H1 (cell line): ENCODE data around the gene ST3GAL3. TPM values are rescaled to one million over a fixed set of nuclear protein-coding genes. Genes with fewer than 3 reads are reported as not detected.

ENCODE experiments used
- CTCF ChIA-PET: fragments of 300-600 bp; sonication (Branson Sonifier 250); formaldehyde crosslinking; loops from one replicate; lab custom pipeline; 2021; ENCODE audit not compliant: partially characterized antibody; lab: Charles Lee
- POLR2A ChIA-PET: fragments of 300-600 bp; sonication (Branson Sonifier 250); formaldehyde crosslinking; loops from one replicate; lab custom pipeline; 2021; ENCODE audit warnings: inconsistent platforms; ENCODE audit not compliant: partially characterized antibody; lab: Charles Lee
- DNase-seq, 2 experiments: peaks; one replicate each; pipeline versions ENCODE4 v3.0.0 to v3.0.0-alpha.2; 2010 to 2022; ENCODE audit warnings: low spot score in 2 of 2, low read depth in 1 of 2, mixed read lengths in 1 of 2
- FAIRE-seq: peaks from 2 replicates; lab custom pipeline; 2011; peaks lifted over from hg19 to GRCh38; lab: Jason Lieb, UNC
- H2AFZ ChIP-seq: 2 replicates; pipeline ENCODE4 v1.8.1; 2012; ENCODE audit warnings: low read length, inconsistent platforms
- H2AK5ac ChIP-seq: 2 replicates; pipeline ENCODE4 v1.6.1; 2013; ENCODE audit warnings: low read depth, low read length
- H2BK120ac ChIP-seq: replicated peaks from 2 replicates; pipeline ENCODE3; 2013; ENCODE audit warnings: low read depth, low read length, inconsistent platforms
- H2BK12ac ChIP-seq: 2 replicates; pipeline ENCODE4 v1.6.1; 2013; ENCODE audit warnings: low read depth, low read length
- H2BK15ac ChIP-seq: 2 replicates; pipeline ENCODE4 v1.6.1; 2013; ENCODE audit warnings: low read length
- H2BK20ac ChIP-seq: 2 replicates; pipeline ENCODE4 v1.6.1; 2013; ENCODE audit warnings: low read length
- H2BK5ac ChIP-seq: 2 replicates; pipeline ENCODE4 v1.6.1; 2013; ENCODE audit warnings: low read depth, low read length
- H3K14ac ChIP-seq: 2 replicates; pipeline ENCODE4 v1.6.1; 2013; ENCODE audit warnings: inconsistent platforms; ENCODE audit not compliant: insufficient read length
- H3K18ac ChIP-seq: 2 replicates; pipeline ENCODE4 v1.6.1; 2013; ENCODE audit warnings: low read length; ENCODE audit errors: extremely low read depth
- H3K23ac ChIP-seq: 2 replicates; pipeline ENCODE4 v1.6.1; 2013; ENCODE audit warnings: inconsistent platforms; ENCODE audit not compliant: insufficient read length
- H3K23me2 ChIP-seq: 2 replicates; pipeline ENCODE4 v1.6.1; 2013; ENCODE audit warnings: low read depth, low read length
- H3K27ac ChIP-seq: 2 replicates; pipeline ENCODE4 v1.6.1; 2011; ENCODE audit warnings: low read depth, low read length, inconsistent platforms
- H3K27me3 ChIP-seq, 4 experiments: replicated peaks in 1 of 4; 1 replicate in 1 of 4; 2 replicates in 3 of 4; pipeline versions ENCODE4 v1.6.1 to v1.8.1; 2011 to 2013; ENCODE audit warnings: low read length in 3 of 4, mild to moderate bottlenecking in 3 of 4, inconsistent platforms in 2 of 4, mixed read lengths in 2 of 4, moderate library complexity in 1 of 4; ENCODE audit not compliant: control insufficient read depth in 3 of 4, insufficient read depth in 3 of 4; ENCODE audit errors: extremely low read depth in 1 of 4
- H3K36me3 ChIP-seq, 4 experiments: 2 replicates each; pipeline versions ENCODE4 v1.6.1 to v1.8.1; 2011 to 2013; ENCODE audit warnings: mild to moderate bottlenecking in 4 of 4, low read length in 3 of 4, moderate library complexity in 2 of 4, control low read depth in 1 of 4, inconsistent platforms in 1 of 4; ENCODE audit not compliant: insufficient read depth in 4 of 4, control insufficient read depth in 2 of 4
- H3K4ac ChIP-seq: replicated peaks from 2 replicates; pipeline ENCODE3; 2013; ENCODE audit warnings: low read length, low read depth, mixed read lengths, inconsistent platforms; ENCODE audit not compliant: insufficient read length
- H3K4me1 ChIP-seq, 4 experiments: replicated peaks in 1 of 4; 1 replicate in 1 of 4; 2 replicates in 3 of 4; pipeline versions ENCODE4 v1.6.1 to v1.8.1; 2011 to 2013; ENCODE audit warnings: low read length in 3 of 4, inconsistent platforms in 2 of 4, mixed read lengths in 1 of 4; ENCODE audit not compliant: insufficient read depth in 4 of 4, control insufficient read depth in 3 of 4
- H3K4me2 ChIP-seq, 2 experiments: 2 replicates each; pipeline versions ENCODE4 v1.6.1 to v1.8.1; 2011 to 2013; ENCODE audit warnings: low read depth in 2 of 2, low read length in 2 of 2, control low read depth in 1 of 2, inconsistent platforms in 1 of 2, mild to moderate bottlenecking in 1 of 2; ENCODE audit not compliant: insufficient read depth in 1 of 2
- H3K4me3 ChIP-seq, 4 experiments: fragments of 200-600, 300-600 bp in 1 of 4; sonication (generic), shearing (Covaris generic), sonication (Bioruptor Twin) in 1 of 4; 2 replicates each; pipeline versions ENCODE4 v1.5.1 to v1.8.1; 2011 to 2016; ENCODE audit warnings: low read length in 4 of 4, low read depth in 3 of 4, control low read depth in 2 of 4, inconsistent platforms in 2 of 4, mild to moderate bottlenecking in 2 of 4, mixed read lengths in 1 of 4, moderate library complexity in 1 of 4; ENCODE audit not compliant: insufficient read depth in 2 of 4; ENCODE audit errors: extremely low read depth in 1 of 4
- H3K56ac ChIP-seq: replicated peaks from 2 replicates; pipeline ENCODE3; 2013; ENCODE audit warnings: low read depth, mild to moderate bottlenecking, mixed read lengths, low read length, inconsistent platforms; ENCODE audit not compliant: insufficient read length
- H3K79me1 ChIP-seq: 2 replicates; pipeline ENCODE4 v1.6.1; 2013; ENCODE audit warnings: low read depth, low read length, control low read depth
- H3K79me2 ChIP-seq, 2 experiments: 2 replicates each; pipeline versions ENCODE4 v1.6.1 to v1.8.1; 2012 to 2013; ENCODE audit warnings: low read length in 2 of 2, mild to moderate bottlenecking in 2 of 2, inconsistent platforms in 1 of 2; ENCODE audit not compliant: insufficient read depth in 2 of 2, control insufficient read depth in 1 of 2
- H3K9ac ChIP-seq, 4 experiments: replicated peaks in 1 of 4; 1 replicate in 1 of 4; 2 replicates in 3 of 4; pipeline versions ENCODE4 v1.6.1 to v1.8.1; 2011 to 2013; ENCODE audit warnings: low read depth in 3 of 4, low read length in 3 of 4, control low read depth in 2 of 4, mild to moderate bottlenecking in 2 of 4, moderate library complexity in 2 of 4, inconsistent platforms in 1 of 4; ENCODE audit errors: extremely low read depth in 1 of 4
- H3K9me3 ChIP-seq, 2 experiments: 2 replicates each; pipeline versions ENCODE4 v1.6.1 to v1.8.1; 2012 to 2013; ENCODE audit warnings: mild to moderate bottlenecking in 2 of 2, moderate library complexity in 2 of 2, control low read depth in 1 of 2, inconsistent platforms in 1 of 2, low read depth in 1 of 2, low read length in 1 of 2, mixed read lengths in 1 of 2; ENCODE audit not compliant: insufficient read depth in 2 of 2
- H4K20me1 ChIP-seq, 2 experiments: replicated peaks in 1 of 2; 2 replicates each; pipeline versions ENCODE3 to v1.8.1; 2011 to 2013; ENCODE audit warnings: inconsistent platforms in 2 of 2, low read length in 2 of 2, mild to moderate bottlenecking in 1 of 2; ENCODE audit not compliant: insufficient read depth in 2 of 2, control insufficient read depth in 1 of 2
- H4K5ac ChIP-seq: 2 replicates; pipeline ENCODE4 v1.6.1; 2013; ENCODE audit warnings: low read length, low read depth, mixed read lengths, inconsistent platforms; ENCODE audit not compliant: insufficient read length
- H4K8ac ChIP-seq: 2 replicates; pipeline ENCODE4 v1.8.0; 2013; ENCODE audit warnings: mild to moderate bottlenecking, moderate library complexity, low read length, inconsistent platforms; ENCODE audit not compliant: insufficient read depth; ENCODE audit errors: extremely low read depth
- H4K91ac ChIP-seq: replicated peaks from 2 replicates; pipeline ENCODE3; 2013; ENCODE audit warnings: low read length, mixed read lengths, inconsistent platforms; ENCODE audit not compliant: insufficient read length
- BRCA1 ChIP-seq: IDR thresholded peaks from 2 replicates; pipeline ENCODE4 v1.6.1; 2012; ENCODE audit warnings: low read depth, low read length, improper control_type of control experiment
- CBX8 ChIP-seq: fragments of 300-800, 300-1000 bp; sonication (generic); IDR thresholded peaks from 2 replicates; pipeline ENCODE4 v1.7.1; 2016; ENCODE audit warnings: low read depth, low read length, borderline replicate concordance
- CREB1 ChIP-seq: IDR thresholded peaks from 2 replicates; pipeline ENCODE4 v1.6.1; 2012; ENCODE audit warnings: inconsistent platforms
- GABPA ChIP-seq: IDR thresholded peaks from 2 replicates; pipeline ENCODE4 v1.6.1; 2011; ENCODE audit warnings: mild to moderate bottlenecking, low read length, moderate library complexity, borderline replicate concordance; ENCODE audit not compliant: insufficient read depth
- HDAC6 ChIP-seq: IDR thresholded peaks from one replicate; pipeline ENCODE4 v1.7.1; 2012; ENCODE audit warnings: low read depth, mild to moderate bottlenecking, inconsistent platforms, low read length, moderate library complexity
- POU5F1 ChIP-seq: IDR thresholded peaks from 2 replicates; pipeline ENCODE4 v1.6.1; 2011; ENCODE audit warnings: low read depth, mild to moderate bottlenecking, low read length, moderate library complexity
- RFX5 ChIP-seq: IDR thresholded peaks from 2 replicates; pipeline ENCODE4 v1.6.1; 2011; ENCODE audit warnings: low read depth, low read length, improper control_type of control experiment, borderline replicate concordance
- SAP30 ChIP-seq: fragments of 300-600 bp; sonication (generic); IDR thresholded peaks from 2 replicates; pipeline ENCODE4 v1.7.1; 2012; ENCODE audit warnings: low read length, moderate library complexity, mild to moderate bottlenecking, inconsistent platforms; ENCODE audit not compliant: insufficient read depth, insufficient replicate concordance
- SIX5 ChIP-seq: IDR thresholded peaks from 2 replicates; pipeline ENCODE4 v1.6.1; 2011; ENCODE audit warnings: mild to moderate bottlenecking, low read depth, low read length
- SP2 ChIP-seq: IDR thresholded peaks from 2 replicates; pipeline ENCODE4 v1.6.1; 2012; ENCODE audit warnings: mild to moderate bottlenecking, low read length, inconsistent platforms
- USF2 ChIP-seq: IDR thresholded peaks from 2 replicates; pipeline ENCODE4 v1.6.1; 2011; ENCODE audit warnings: low read length, improper control_type of control experiment
- whole genome bisulfite sequencing, 2 experiments: shearing (Covaris generic) in 1 of 2; methylation state at CpG; one replicate each; pipeline versions ENCODE4 v1.1.6 to v1.1.7; 2013 to 2015; ENCODE audit warnings: low lambda C conversion rate in 2 of 2, mixed read lengths in 2 of 2, inconsistent platforms in 1 of 2, low coverage in 1 of 2, missing lambda C conversion rate in 1 of 2; ENCODE audit not compliant: insufficient replicate concordance in 2 of 2, insufficient coverage in 1 of 2, insufficient read length in 1 of 2; ENCODE audit errors: extremely low coverage in 1 of 2, missing lambda C conversion rate in 1 of 2; 5-methylcytosine and 5-hydroxymethylcytosine counted together
- polyA plus RNA-seq, 7 experiments: library from polyadenylated mRNA; depleted of rRNA in 3 of 7; stranded (reverse) in 5 of 7; unstranded in 2 of 7; fragments of >200 nt in 5 of 7; fragments of 200-250 nt in 2 of 7; gene quantifications; 1 replicate in 5 of 7; 2 replicates in 1 of 7; 4 replicates in 1 of 7; pipeline versions ENCODE4 v1.2.1 to v1.2.3, GENCODE V29; 2011 to 2013; ENCODE audit warnings: missing spikeins in 2 of 7, mixed read lengths in 2 of 7
- total RNA-seq: library from RNA; stranded (reverse); fragmentation: NEBNext Ultra II Directional; extraction: Animal tissue kit (Norgen Biotek cat#: 25700); gene quantifications from 2 replicates; pipeline ENCODE4 v1.2.1, GENCODE V29; 2021

The ST3GAL3 gene
- total and polyA plus RNA-seq, 2 of the 8 experiments (the other 6 are each of a cell fraction or from before 2014, with no cell fraction given): 6.8 to 7.0 TPM

GRCh38 chr1:43864111-43865045, 157.0 kb downstream of the ST3GAL3 start:
- no peak overlapping the region for H4K91ac ChIP-seq
- no peak overlapping the region for H4K5ac ChIP-seq
- no peak overlapping the region for H3K4me2 ChIP-seq
- H3K4ac ChIP-seq: no peak overlapping the region
- H3K27me3 ChIP-seq: no peaks in the 10 kb centered on the region
- CTCF ChIA-PET: interaction anchor here (0.6 to 3.4 kb wide), 11 partner anchors 10 to 101 kb away, joined by 3 to 16 read pairs (median 4); partner anchors contain the start of gene ARTN
- no peak for FAIRE-seq
- POLR2A ChIA-PET: interaction anchor here (0.6 to 1.8 kb wide), 6 partner anchors 9 to 796 kb away, joined by 3 to 5 read pairs (median 3); partner anchors contain the start of genes ATP6V0B and KDM4A
- no peak overlapping the region for H2AFZ ChIP-seq
- no peak for DNase-seq
- H3K4me3 ChIP-seq: no peak overlapping the region
- no peak overlapping the region for H3K56ac ChIP-seq
- H4K20me1 ChIP-seq: no peaks in the 10 kb centered on the region
- H3K9ac ChIP-seq: no peak overlapping the region
- H3K23ac ChIP-seq: no peak overlapping the region
- H2AK5ac ChIP-seq: no peak overlapping the region
- H3K27ac ChIP-seq: no peak overlapping the region
- H3K18ac ChIP-seq: no peak overlapping the region; the same call in 1 of the 2 replicates
- H3K4me1 ChIP-seq: no peaks in the 10 kb centered on the region
- no peaks in the 10 kb centered on the region for H3K79me1 ChIP-seq
- no peaks in the 10 kb centered on the region for H3K9me3 ChIP-seq
- no peak overlapping the region for H4K8ac ChIP-seq
- H2BK15ac ChIP-seq: no peak overlapping the region
- H3K79me2 ChIP-seq: no peaks in the 10 kb centered on the region
- no peak overlapping the region for H2BK20ac ChIP-seq
- no peak overlapping the region for H3K14ac ChIP-seq
- 80% methylated on average over 7 of the region's 7 CpGs; no CpG with 5 or more reads in 1 of the 2 experiments for WGBS, 2 experiments
- 0 out of 2 replicates have a peak, but pooled peaks cover 2% of the 10 kb centered on the region for H3K23me2 ChIP-seq
- no peak overlapping the region for H2BK5ac ChIP-seq
- H2BK120ac ChIP-seq: no peak overlapping the region
- H2BK12ac ChIP-seq: no peak overlapping the region
- no peaks in the 10 kb centered on the region for H3K36me3 ChIP-seq
- TF ChIP-seq USF2: no peak
- no peak for TF ChIP-seq CREB1
- TF ChIP-seq SP2: no peak
- TF ChIP-seq SIX5: no peak
- TF ChIP-seq POU5F1: no peak
- no peak for TF ChIP-seq HDAC6
- TF ChIP-seq CBX8: no peak
- no peak for TF ChIP-seq RFX5
- no peak for TF ChIP-seq GABPA
- TF ChIP-seq BRCA1: no peak
- no peak for TF ChIP-seq SAP30
